ENCODE measurements around the gene CIAO2B. TPM values are rescaled to one million over a fixed set of nuclear protein-coding genes. Genes with fewer than 3 reads are reported as not detected.

The CIAO2B gene
- total RNA-seq, 4 donors from 2014 or later, result 189 to 338 (median 264) TPM

DNA sequence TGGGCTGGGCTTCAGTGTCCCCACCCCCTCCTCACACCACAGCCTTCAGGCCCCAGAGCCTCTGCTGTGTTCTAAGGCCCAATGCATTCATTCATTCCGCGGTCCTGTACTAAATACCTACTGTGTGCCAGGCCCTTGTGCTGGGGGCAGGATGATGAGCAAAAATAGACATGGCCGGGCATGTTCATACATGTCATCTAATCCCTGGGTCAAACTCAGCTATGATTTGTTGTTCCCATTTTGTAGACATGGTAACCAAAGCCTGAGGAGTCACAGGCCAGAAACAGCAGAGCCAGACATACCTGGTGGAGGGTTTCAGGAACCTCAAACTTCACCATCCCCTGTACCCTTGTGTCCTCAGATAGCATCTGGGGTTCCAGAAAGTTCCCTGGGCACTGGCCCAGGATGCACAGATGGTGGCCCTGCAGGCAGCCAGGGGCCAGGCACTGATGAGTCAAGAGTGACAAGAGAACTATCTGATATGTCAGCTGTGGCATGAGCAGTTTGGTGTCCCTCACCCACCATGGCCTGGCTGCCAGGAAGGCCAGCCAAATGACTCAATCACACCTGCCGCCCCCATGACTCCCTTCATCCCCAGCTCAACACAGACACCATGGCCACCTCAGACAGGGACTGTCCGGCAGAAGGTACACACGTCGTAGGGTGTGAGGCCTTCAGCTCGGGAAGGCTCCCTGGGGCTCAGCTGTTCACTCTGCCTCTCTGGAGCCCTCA, 6.1 kb downstream of the CIAO2B start:
- peak overlapping the region; percentile 91 to 99 (median 96) for H3K27ac ChIP-seq
- no peaks in the 10 kb centered on the region for H3K27me3 ChIP-seq
- in situ Hi-C loops (cut with MboI; ENCODE audit: low sequenced_read_pairs in 4 of 4), result no loop called here
- H3K9me3 ChIP-seq, result no peaks in the 10 kb centered on the region
- ATAC-seq (peak; percentile 49 to 55), DNase-seq (peak; percentile 92 to 97)
- peaks cover 0 to 29% of the 10 kb centered on the region in 2 donors for H3K36me3 ChIP-seq
- peak; percentile 49 to 80 for TF ChIP-seq POLR2A (IDR thresholded peaks at IDR 0.05)
- TF ChIP-seq, protein P1, sequence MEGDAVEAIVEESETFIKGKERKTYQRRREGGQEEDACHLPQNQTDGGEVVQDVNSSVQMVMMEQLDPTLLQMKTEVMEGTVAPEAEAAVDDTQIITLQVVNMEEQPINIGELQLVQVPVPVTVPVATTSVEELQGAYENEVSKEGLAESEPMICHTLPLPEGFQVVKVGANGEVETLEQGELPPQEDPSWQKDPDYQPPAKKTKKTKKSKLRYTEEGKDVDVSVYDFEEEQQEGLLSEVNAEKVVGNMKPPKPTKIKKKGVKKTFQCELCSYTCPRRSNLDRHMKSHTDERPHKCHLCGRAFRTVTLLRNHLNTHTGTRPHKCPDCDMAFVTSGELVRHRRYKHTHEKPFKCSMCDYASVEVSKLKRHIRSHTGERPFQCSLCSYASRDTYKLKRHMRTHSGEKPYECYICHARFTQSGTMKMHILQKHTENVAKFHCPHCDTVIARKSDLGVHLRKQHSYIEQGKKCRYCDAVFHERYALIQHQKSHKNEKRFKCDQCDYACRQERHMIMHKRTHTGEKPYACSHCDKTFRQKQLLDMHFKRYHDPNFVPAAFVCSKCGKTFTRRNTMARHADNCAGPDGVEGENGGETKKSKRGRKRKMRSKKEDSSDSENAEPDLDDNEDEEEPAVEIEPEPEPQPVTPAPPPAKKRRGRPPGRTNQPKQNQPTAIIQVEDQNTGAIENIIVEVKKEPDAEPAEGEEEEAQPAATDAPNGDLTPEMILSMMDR (IDR thresholded peaks at IDR 0.05 in 4 of 5, conservative IDR thresholded peaks at IDR 0.05 in 1 of 5), result no peak
- peaks cover 54 to 84% of the 10 kb centered on the region in 2 donors for H3K4me1 ChIP-seq
- intact Hi-C loops (cut with DNase I; ENCODE audit: low total_unique reads), result loop anchor here (1.0 kb wide), 2 partner anchors 28 to 33 kb away; no protein-coding TSS in a partner anchor
- H3K4me3 ChIP-seq, result no peak overlapping the region

GRCh38 chr16:66926961-66927436, 7.2 kb downstream of the CIAO2B start:
- in situ Hi-C loops (cut with MboI; ENCODE audit: low sequenced_read_pairs in 4 of 4) (no loop called here), intact Hi-C loops (cut with DNase I; ENCODE audit: low total_unique reads) (no loop called here)
- Histone ChIP-seq H3K27me3 (no peaks in the 10 kb centered on the region), H3K4me1 (peaks cover 53 to 78% of the 10 kb centered on the region in 2 donors), H3K4me3 (peak overlapping the region in 1 of 4 donors; percentile 79), H3K27ac (peak overlapping the region; percentile 91 to 99 (median 96)), H3K36me3 (peaks cover 0 to 27% of the 10 kb centered on the region in 2 donors), H3K9me3 (no peaks in the 10 kb centered on the region)
- DNase-seq (peak in 1 of 2 donors; percentile 85), ATAC-seq (peak in 1 of 2 donors; percentile 9)
- TF ChIP-seq, protein P1 (IDR thresholded peaks at IDR 0.05 in 4 of 5, conservative IDR thresholded peaks at IDR 0.05 in 1 of 5), result no peak
- no peak for TF ChIP-seq POLR2A (IDR thresholded peaks at IDR 0.05)

DNA sequence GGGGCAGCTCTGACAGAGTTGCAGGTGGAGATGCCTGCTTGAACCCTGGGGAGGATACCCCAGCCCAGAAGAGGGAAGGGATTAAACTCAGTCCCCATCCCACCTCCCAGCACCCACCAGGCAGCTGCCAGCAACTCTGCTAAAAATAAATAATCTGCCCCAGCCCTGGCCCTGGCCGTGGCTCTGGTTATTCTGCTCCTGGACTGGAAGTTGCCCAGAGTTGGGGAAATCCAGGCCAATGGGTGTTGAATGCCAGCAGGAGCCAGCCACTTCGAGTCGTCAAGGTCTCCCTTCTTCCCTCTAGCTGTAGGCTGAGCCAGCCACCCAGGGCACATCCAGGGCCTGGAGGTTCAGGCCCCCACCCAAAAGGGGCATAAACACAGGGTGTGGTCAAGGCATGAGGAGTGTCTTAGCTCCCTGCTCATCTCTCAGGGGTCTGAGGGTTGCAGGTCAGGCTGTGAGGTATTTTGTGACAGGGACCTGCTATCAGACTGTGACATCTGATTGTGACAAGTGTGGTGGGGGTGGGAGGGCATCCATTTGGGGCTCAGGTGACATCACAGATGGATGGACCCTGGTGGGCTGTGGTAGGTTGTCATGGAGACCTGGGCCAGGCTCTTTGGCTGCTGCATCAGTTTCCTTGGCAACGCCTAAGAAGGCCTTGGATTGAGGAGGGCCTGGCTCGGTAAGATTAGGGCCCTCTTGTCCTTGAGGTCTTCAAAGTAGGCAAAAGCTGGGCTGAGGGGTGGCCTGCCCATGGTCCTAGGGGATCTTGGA, 7.8 kb downstream of the CIAO2B start:
- Histone ChIP-seq H3K36me3 (peaks cover 0 to 20% of the 10 kb centered on the region in 2 donors), H3K27ac (peak overlapping the region; percentile 91 to 99 (median 96)), H3K4me1 (peaks cover 56 to 84% of the 10 kb centered on the region in 2 donors), H3K4me3 (peak overlapping the region; percentile 57 to 79 (median 72)), H3K9me3 (no peaks in the 10 kb centered on the region), H3K27me3 (no peaks in the 10 kb centered on the region)
- in situ Hi-C loops (cut with MboI; ENCODE audit: low sequenced_read_pairs in 4 of 4), result no loop called here
- DNase-seq, result peak; percentile 83 to 95
- intact Hi-C loops (cut with DNase I; ENCODE audit: low total_unique reads), result no loop called here
- ATAC-seq, result peak; percentile 25 to 31
- TF ChIP-seq POLR2A (IDR thresholded peaks at IDR 0.05), result no peak
- TF ChIP-seq, protein P1 (IDR thresholded peaks at IDR 0.05 in 4 of 5, conservative IDR thresholded peaks at IDR 0.05 in 1 of 5), result no peak

DNA sequence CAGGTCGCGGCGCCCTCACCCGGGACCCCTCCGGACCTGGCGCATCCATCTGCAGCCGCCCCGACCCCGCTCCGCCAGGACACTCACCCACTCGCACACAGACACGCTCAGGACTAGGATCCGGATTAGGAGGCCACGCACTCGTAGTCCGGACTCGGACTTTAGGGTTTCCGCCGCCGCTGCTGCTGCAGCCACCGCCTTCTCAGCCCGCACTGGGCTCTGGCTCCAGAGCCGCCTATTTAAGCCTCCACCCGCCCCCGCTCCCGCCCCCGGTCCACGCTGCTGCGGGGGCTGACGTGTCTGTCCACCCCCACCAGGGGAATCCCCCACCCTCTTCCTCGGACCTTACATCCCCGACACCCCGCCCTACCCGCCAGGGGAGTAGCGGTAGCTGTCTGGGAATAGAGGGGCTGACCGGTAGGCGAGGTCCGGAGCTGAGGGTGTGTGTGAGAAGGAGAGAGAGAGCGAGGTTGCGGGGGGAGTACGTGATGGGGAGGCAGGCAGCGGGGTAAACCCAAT, 8.8 kb downstream of the CIAO2B start, which contains the start of gene RRAD:
Gene RRAD (minus strand): TSS at position 214 of the 519 bp plus-strand sequence. CDS start 356 bp downstream, outside the sequence.
- H3K4me1 ChIP-seq, result peaks cover 63 to 90% of the 10 kb centered on the region in 2 donors
- intact Hi-C loops (cut with DNase I; ENCODE audit: low total_unique reads) (no loop called here), in situ Hi-C loops (cut with MboI; ENCODE audit: low sequenced_read_pairs in 4 of 4) (no loop called here)
- H3K27ac ChIP-seq, result peak within 1 kb of the TSS; percentile 91 to 99 (median 96)
- ATAC-seq (peak; percentile 4 to 13), DNase-seq (peak; percentile 73 to 92)
- peaks cover 0 to 20% of the 10 kb centered on the region in 2 donors for H3K36me3 ChIP-seq
- peak within 1 kb of the TSS; percentile 57 to 79 (median 72) for H3K4me3 ChIP-seq
- TF ChIP-seq, protein P1 (IDR thresholded peaks at IDR 0.05 in 4 of 5, conservative IDR thresholded peaks at IDR 0.05 in 1 of 5), result peak in 3 of 5 experiments; percentile 16 to 25 (median 21)
- peak; percentile 86 to 94 for TF ChIP-seq POLR2A (IDR thresholded peaks at IDR 0.05)
- no peaks in the 10 kb centered on the region for H3K9me3 ChIP-seq
- H3K27me3 ChIP-seq, result no peaks in the 10 kb centered on the region

Measured in gastrocnemius medialis (tissue), 4 donors.